Activated T-helper 17 cell treated with anti-CD3 and anti-CD28 coated beads, Interleukin-2, amount 50 U/mL, for 72 hours (primary cell): ENCODE results near the gene PHACTR1. TPM values are rescaled to one million over a fixed set of nuclear protein-coding genes. Genes with fewer than 3 reads are reported as not detected.

Experiments
- ATAC-seq: fragments of 150-1000 bp; cut with Tn5 transposase; replicated peaks from 2 replicates; pipeline ENCODE4 v1.10.0; 2021; ENCODE audit warnings: mild to moderate bottlenecking, moderate library complexity
- H3K27ac Mint-ChIP-seq: one replicate; pipeline ENCODE4 v1.8.0; 2022; ENCODE audit warnings: mixed read lengths
- H3K27me3 Mint-ChIP-seq: one replicate; pipeline ENCODE4 v1.8.0; 2022; ENCODE audit warnings: mixed read lengths
- H3K36me3 Mint-ChIP-seq: one replicate; pipeline ENCODE4 v1.8.0; 2022; ENCODE audit warnings: low read depth, mild to moderate bottlenecking, mixed read lengths
- H3K4me1 Mint-ChIP-seq: one replicate; pipeline ENCODE4 v1.8.0; 2022; ENCODE audit warnings: mixed read lengths
- H3K4me3 Mint-ChIP-seq: one replicate; pipeline ENCODE4 v1.8.0; 2022; ENCODE audit warnings: mild to moderate bottlenecking, mixed read lengths
- H3K9me3 Mint-ChIP-seq: one replicate; pipeline ENCODE4 v1.8.0; 2022; ENCODE audit warnings: mixed read lengths
- total RNA-seq, 2 donors: library from RNA; stranded (reverse); gene quantifications; one replicate each; pipeline ENCODE4 v1.2.3, GENCODE V29; 2022

The PHACTR1 gene
- total RNA-seq, 2 donors from 2014 or later = 0.05 to 1.5 TPM

DNA sequence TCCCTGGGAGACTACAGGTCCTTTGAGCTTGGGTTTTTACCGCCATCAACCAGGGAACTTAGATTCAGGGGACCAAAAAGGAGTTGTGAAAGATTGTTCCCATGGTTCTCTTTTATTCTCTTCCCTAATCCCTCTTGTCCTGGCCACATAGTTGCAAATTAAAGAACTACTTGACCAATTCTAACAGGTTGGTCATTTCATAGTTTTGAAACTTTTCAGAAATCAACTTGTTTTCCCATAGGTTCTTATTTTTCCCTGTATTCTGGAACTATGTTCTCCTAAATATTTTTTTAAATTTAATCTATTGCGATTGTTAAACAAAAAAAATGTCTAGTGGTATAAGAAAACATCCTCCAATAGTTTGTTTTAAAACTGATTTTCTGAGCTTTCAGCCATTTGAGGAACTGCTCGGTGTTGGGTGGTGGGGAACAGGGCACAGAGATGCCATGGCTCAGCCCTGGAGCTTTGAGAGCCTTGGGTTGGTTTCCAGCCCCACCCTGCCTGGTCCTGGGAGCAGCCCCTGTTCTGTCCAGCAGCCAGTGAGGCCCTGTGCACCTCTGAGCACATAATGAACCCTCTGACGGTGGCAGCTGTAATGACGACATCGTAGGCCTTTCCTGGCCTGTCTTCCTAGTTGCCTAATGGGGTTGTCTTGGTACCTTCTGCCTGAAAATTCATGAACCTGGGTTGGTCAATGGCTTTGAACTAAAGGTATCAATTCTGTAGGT is 558.3 kb downstream of the PHACTR1 start:
- ATAC-seq = no peak
- Mint-ChIP-seq H3K36me3 (no peaks in the 10 kb centered on the region), H3K27ac (no peak overlapping the region)

DNA sequence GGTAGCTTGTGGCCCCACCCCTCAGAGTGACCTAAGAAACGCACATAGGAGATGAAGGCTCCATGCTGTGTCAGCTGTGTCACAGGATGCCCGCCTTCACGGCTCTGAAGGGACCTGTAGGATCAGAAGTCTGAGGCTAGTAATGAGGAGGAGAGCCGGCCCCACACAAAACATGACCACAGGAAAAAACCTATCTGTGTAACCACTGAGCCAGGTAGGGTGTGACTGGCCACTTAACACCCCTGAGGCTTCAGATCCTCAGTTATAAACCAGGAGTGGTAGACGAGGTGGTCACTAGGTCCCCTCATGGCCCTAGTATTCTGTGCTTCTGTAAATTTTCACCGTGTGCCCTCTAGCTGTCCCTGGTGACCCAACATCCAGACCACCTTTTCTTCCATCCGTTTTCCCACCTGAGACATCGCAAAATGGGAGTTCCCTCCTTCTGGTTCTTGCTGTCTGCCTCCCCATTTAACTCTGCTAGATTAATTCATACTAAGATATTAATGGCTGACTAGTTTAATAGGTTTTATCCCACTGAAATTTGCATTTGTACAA is 558.9 kb downstream of the PHACTR1 start:
- H3K9me3 Mint-ChIP-seq = no peaks in the 10 kb centered on the region
- H3K36me3 Mint-ChIP-seq = no peaks in the 10 kb centered on the region
- peaks cover 7% of the 10 kb centered on the region for H3K4me1 Mint-ChIP-seq
- no peak overlapping the region for H3K4me3 Mint-ChIP-seq
- ATAC-seq = no peak
- H3K27me3 Mint-ChIP-seq = no peaks in the 10 kb centered on the region
- H3K27ac Mint-ChIP-seq = no peak overlapping the region

More for the DNA sequence above, 558.3 kb downstream of the PHACTR1 start:
- no peaks in the 10 kb centered on the region for H3K9me3 Mint-ChIP-seq
- H3K4me1 Mint-ChIP-seq = peaks cover 7% of the 10 kb centered on the region
- H3K27me3 Mint-ChIP-seq = no peaks in the 10 kb centered on the region
- peak overlapping the region; percentile 73 for H3K4me3 Mint-ChIP-seq

DNA sequence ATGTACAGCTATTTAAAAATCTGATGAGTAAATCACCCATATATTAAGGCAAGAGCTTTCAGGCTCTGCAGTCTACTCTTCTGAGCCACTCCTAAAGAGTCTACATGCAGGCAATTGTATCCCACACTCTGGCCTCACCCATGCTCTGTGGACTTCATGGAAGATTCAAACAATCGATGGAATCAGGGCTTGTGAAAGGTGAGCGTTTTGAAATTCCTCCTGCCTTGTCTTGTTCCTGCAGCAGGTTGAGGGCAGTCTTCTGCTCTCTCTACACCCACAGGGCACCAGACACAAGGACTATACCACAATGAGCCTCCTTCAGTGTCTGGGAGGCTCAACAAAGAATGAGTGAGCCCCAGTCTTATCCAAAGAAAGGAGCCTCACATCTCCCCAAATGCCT is 560.7 kb downstream of the PHACTR1 start:
- H3K27ac Mint-ChIP-seq = no peak overlapping the region
- no peaks in the 10 kb centered on the region for H3K9me3 Mint-ChIP-seq
- no peak overlapping the region for H3K4me3 Mint-ChIP-seq
- peaks cover 7% of the 10 kb centered on the region for H3K4me1 Mint-ChIP-seq
- no peaks in the 10 kb centered on the region for H3K36me3 Mint-ChIP-seq
- no peak for ATAC-seq
- H3K27me3 Mint-ChIP-seq = no peaks in the 10 kb centered on the region

- no peak for ATAC-seq
- H3K27me3 Mint-ChIP-seq = no peaks in the 10 kb centered on the region
Observed at GRCh38 chr6:13278164-13278563, 561.6 kb downstream of the PHACTR1 start.

DNA sequence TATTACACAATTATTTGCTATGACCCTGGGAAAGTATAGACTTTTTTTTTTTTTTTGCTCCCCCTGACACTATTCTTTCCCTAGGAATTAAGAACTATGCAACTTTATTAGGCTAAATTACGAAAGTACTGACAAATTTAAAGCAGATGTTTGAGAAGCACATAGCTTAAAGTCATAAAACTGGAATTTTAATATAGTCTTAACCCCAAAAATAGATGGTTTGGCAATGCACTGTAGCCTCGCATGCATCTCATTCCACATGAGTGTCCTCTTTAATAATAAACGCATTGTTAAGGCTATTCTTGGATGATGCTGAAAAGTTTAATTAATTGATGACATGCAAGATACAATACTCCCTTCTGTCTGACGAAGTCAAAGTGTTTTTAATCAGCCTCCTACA is 562.4 kb downstream of the PHACTR1 start:
- Mint-ChIP-seq H3K9me3 (no peaks in the 10 kb centered on the region), H3K4me1 (peaks cover 3% of the 10 kb centered on the region), H3K4me3 (no peak overlapping the region), H3K27me3 (no peaks in the 10 kb centered on the region), H3K36me3 (no peaks in the 10 kb centered on the region), H3K27ac (no peak overlapping the region)
- ATAC-seq = no peak

More at GRCh38 chr6:13278164-13278563, 561.6 kb downstream of the PHACTR1 start:
- no peaks in the 10 kb centered on the region for H3K36me3 Mint-ChIP-seq
- H3K9me3 Mint-ChIP-seq = no peaks in the 10 kb centered on the region
- H3K4me3 Mint-ChIP-seq = no peak overlapping the region
- peaks cover 7% of the 10 kb centered on the region for H3K4me1 Mint-ChIP-seq
- no peak overlapping the region for H3K27ac Mint-ChIP-seq

DNA sequence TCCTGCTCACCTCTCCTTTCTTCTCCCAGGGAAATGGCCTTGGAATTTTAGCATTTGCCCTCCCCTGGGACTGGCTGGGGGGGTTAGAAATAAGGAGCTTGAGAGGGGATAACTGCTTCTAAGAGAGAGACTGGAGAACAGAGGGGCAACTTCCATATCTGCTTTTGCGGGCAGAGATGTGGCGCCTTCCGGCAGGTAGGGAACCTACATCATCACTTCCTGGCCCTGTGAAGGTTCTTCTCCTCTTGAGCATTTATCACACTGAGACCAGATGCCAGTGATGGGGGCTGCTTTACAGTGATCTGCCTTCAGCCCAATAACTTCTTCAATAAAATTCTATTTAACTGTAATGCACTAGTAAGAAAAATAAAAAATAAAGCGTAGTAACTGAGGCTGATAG is 563.7 kb downstream of the PHACTR1 start:
- Mint-ChIP-seq H3K36me3 (no peaks in the 10 kb centered on the region), H3K4me1 (no peaks in the 10 kb centered on the region), H3K27me3 (no peaks in the 10 kb centered on the region), H3K4me3 (no peak overlapping the region), H3K27ac (no peak overlapping the region), H3K9me3 (no peaks in the 10 kb centered on the region)
- no peak for ATAC-seq

DNA sequence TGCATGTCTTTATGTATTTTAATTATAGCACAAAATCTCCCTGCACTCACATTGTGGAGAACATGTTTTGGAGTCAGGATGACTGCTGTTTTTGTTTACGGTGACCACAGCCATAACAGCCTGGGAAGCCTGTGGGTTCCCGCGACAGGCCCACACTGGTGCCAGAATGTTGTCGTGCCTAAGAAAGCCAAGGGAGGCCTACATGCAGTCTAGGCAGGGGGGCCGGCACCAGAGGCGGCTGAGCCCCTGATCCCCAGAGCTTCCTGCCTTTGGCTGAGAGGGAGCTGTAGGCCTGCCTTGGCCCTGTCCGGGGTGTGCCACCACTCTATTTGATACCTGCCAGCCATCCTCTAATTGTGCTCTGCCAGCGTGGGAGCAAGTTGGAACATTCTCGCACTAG is 565.1 kb downstream of the PHACTR1 start:
- no peaks in the 10 kb centered on the region for H3K9me3 Mint-ChIP-seq
- ATAC-seq = no peak
- H3K36me3 Mint-ChIP-seq = no peaks in the 10 kb centered on the region
- H3K4me1 Mint-ChIP-seq = no peaks in the 10 kb centered on the region
- H3K4me3 Mint-ChIP-seq = no peak overlapping the region
- no peak overlapping the region for H3K27ac Mint-ChIP-seq
- no peaks in the 10 kb centered on the region for H3K27me3 Mint-ChIP-seq

DNA sequence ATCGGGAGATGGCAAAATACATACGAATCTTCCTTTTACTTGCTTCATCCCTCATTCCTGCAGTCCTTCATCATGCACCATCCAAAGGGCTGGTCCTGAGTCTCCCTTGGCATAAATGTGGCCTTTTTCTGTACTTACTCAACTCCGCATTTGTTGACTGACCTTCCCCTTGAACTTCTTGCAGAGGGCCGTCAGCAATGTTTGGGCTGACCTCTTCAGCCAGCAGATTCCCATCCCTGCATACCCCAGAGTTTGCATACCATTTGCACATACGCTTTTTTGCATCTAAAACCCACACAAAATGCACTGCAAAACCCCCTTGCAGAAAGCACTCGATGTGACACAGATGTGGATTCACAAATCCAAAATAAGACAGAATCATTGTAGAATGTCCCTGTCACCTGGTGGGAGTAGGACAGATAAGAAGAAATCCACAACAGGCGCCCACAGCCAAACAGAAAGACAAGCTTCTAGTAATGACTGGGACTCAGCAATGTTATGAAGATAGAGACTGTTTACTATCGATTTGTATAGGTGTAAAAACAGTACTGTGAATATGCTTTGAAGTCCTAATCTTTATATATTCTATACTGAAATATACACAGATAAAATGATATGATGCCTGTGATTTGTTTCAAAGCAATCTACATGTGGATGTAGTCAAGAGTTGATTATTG is 566.0 kb downstream of the PHACTR1 start:
- ATAC-seq = peak; percentile 7
- H3K4me3 Mint-ChIP-seq = no peak overlapping the region
- H3K27me3 Mint-ChIP-seq = no peaks in the 10 kb centered on the region
- H3K36me3 Mint-ChIP-seq = no peaks in the 10 kb centered on the region
- no peaks in the 10 kb centered on the region for H3K9me3 Mint-ChIP-seq
- H3K4me1 Mint-ChIP-seq = no peaks in the 10 kb centered on the region
- H3K27ac Mint-ChIP-seq = no peak overlapping the region

- Mint-ChIP-seq H3K27me3 (no peaks in the 10 kb centered on the region), H3K4me1 (no peaks in the 10 kb centered on the region), H3K9me3 (no peaks in the 10 kb centered on the region), H3K36me3 (no peaks in the 10 kb centered on the region), H3K4me3 (no peak overlapping the region), H3K27ac (no peak overlapping the region)
- no peak for ATAC-seq
Observed at GRCh38 chr6:13283331-13283730, 566.8 kb downstream of the PHACTR1 start.

DNA sequence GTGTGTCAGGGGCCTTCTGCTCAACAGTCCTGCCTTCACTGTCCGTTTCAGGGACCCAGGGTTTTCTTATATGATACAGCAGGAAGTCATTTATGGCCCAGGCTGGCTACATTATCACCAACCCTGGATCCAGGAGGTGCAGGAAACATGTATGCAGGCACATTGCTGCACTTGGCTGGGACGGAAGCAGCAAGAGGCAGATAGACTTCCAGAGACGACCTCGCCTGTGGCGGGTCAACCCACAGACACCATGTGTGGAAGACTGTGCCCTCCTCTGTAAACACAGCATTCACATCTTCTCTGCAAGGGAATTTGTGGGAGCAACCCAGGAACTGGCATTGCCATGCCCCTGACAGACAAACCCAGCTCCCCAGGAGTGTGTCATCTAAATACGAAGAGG is 568.1 kb downstream of the PHACTR1 start:
- Mint-ChIP-seq H3K27me3 (no peaks in the 10 kb centered on the region), H3K4me1 (no peaks in the 10 kb centered on the region), H3K9me3 (no peaks in the 10 kb centered on the region), H3K4me3 (no peak overlapping the region), H3K36me3 (no peaks in the 10 kb centered on the region), H3K27ac (no peak overlapping the region)
- ATAC-seq = no peak

- Mint-ChIP-seq H3K9me3 (no peaks in the 10 kb centered on the region), H3K27me3 (no peaks in the 10 kb centered on the region), H3K36me3 (no peaks in the 10 kb centered on the region), H3K4me1 (no peaks in the 10 kb centered on the region), H3K4me3 (no peak overlapping the region), H3K27ac (no peak overlapping the region)
- ATAC-seq = no peak
Observed at GRCh38 chr6:13285705-13286104, 569.1 kb downstream of the PHACTR1 start.

- ATAC-seq = no peak
- H3K4me3 Mint-ChIP-seq = no peak overlapping the region
- H3K27me3 Mint-ChIP-seq = no peaks in the 10 kb centered on the region
- no peak overlapping the region for H3K27ac Mint-ChIP-seq
- no peaks in the 10 kb centered on the region for H3K36me3 Mint-ChIP-seq
- no peaks in the 10 kb centered on the region for H3K9me3 Mint-ChIP-seq
- H3K4me1 Mint-ChIP-seq = no peaks in the 10 kb centered on the region
Observed at GRCh38 chr6:13286181-13286580, 569.6 kb downstream of the PHACTR1 start.

GRCh38 chr6:13287104-13287503 is 570.5 kb downstream of the PHACTR1 start:
- Mint-ChIP-seq H3K9me3 (no peaks in the 10 kb centered on the region), H3K36me3 (peaks cover 3% of the 10 kb centered on the region), H3K4me3 (no peak overlapping the region), H3K4me1 (no peaks in the 10 kb centered on the region), H3K27me3 (no peaks in the 10 kb centered on the region), H3K27ac (no peak overlapping the region)
- ATAC-seq = no peak

GRCh38 chr6:13288481-13288880 is 571.9 kb downstream of the PHACTR1 start:
- Mint-ChIP-seq H3K27ac (no peak overlapping the region), H3K27me3 (no peaks in the 10 kb centered on the region), H3K9me3 (no peaks in the 10 kb centered on the region), H3K36me3 (peaks cover 15% of the 10 kb centered on the region), H3K4me3 (no peak overlapping the region), H3K4me1 (no peaks in the 10 kb centered on the region)
- no peak for ATAC-seq

- peaks cover 20% of the 10 kb centered on the region for H3K36me3 Mint-ChIP-seq
Observed at GRCh38 chr6:13288969-13289391, 572.4 kb downstream of the PHACTR1 start.

More at GRCh38 chr6:13288969-13289391, 572.4 kb downstream of the PHACTR1 start:
- Mint-ChIP-seq H3K9me3 (no peaks in the 10 kb centered on the region), H3K27ac (no peak overlapping the region), H3K27me3 (no peaks in the 10 kb centered on the region), H3K4me1 (no peaks in the 10 kb centered on the region), H3K4me3 (no peak overlapping the region)
- ATAC-seq = no peak
